ENCODE results near the gene WDCP.

GRCh38 chr2:24021122-24021998 is 25.8 kb downstream of the WDCP start:
- TF ChIP-seq, protein P1, sequence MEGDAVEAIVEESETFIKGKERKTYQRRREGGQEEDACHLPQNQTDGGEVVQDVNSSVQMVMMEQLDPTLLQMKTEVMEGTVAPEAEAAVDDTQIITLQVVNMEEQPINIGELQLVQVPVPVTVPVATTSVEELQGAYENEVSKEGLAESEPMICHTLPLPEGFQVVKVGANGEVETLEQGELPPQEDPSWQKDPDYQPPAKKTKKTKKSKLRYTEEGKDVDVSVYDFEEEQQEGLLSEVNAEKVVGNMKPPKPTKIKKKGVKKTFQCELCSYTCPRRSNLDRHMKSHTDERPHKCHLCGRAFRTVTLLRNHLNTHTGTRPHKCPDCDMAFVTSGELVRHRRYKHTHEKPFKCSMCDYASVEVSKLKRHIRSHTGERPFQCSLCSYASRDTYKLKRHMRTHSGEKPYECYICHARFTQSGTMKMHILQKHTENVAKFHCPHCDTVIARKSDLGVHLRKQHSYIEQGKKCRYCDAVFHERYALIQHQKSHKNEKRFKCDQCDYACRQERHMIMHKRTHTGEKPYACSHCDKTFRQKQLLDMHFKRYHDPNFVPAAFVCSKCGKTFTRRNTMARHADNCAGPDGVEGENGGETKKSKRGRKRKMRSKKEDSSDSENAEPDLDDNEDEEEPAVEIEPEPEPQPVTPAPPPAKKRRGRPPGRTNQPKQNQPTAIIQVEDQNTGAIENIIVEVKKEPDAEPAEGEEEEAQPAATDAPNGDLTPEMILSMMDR (IDR thresholded peaks at IDR 0.05) = peak; percentile 37; the same call in 1 of the 2 replicates
- no peak for TF ChIP-seq ZFX (IDR thresholded peaks at IDR 0.05; ENCODE audit: borderline replicate concordance)
